Neural progenitor cell (in vitro differentiated cells): ENCODE measurements around the gene TOR1A. TPM values are rescaled to one million over a fixed set of nuclear protein-coding genes. Genes with fewer than 3 reads are reported as not detected.
"Not testable (repeated sequence)": the region's sequence is repeated elsewhere in the genome, so short reads cannot be mapped to it uniquely, and the experiment has no call there.

Experiments
- DNase-seq: peaks from one replicate; pipeline ENCODE4 v3.0.0-alpha.2; 2016; ENCODE audit warnings: low spot score
- H2AFZ ChIP-seq: fragments of 200-600 bp; sonication (generic); replicated peaks from 2 replicates; pipeline ENCODE4 v1.6.1; 2016; ENCODE audit warnings: antibody characterized with exemption
- H3F3A ChIP-seq: fragments of 200-600 bp; sonication (generic); 2 replicates; pipeline ENCODE4 v1.6.1; 2016; ENCODE audit warnings: antibody characterized with exemption, low read depth
- H3K27ac ChIP-seq: fragments of 200-600 bp; sonication (generic); 2 replicates; pipeline ENCODE4 v1.5.1; 2016; ENCODE audit warnings: mild to moderate bottlenecking
- H3K27me3 ChIP-seq: fragments of 200-600 bp; sonication (generic); 2 replicates; pipeline ENCODE4 v1.6.1; 2016; ENCODE audit warnings: mild to moderate bottlenecking, moderate library complexity
- H3K36me3 ChIP-seq: fragments of 200-600 bp; sonication (generic); 2 replicates; pipeline ENCODE4 v1.5.1; 2016
- H3K4me1 ChIP-seq: fragments of 200-600 bp; sonication (generic); 2 replicates; pipeline ENCODE4 v1.6.1; 2016; ENCODE audit warnings: mixed run types
- H3K4me2 ChIP-seq: fragments of 200-600 bp; sonication (generic); 2 replicates; pipeline ENCODE4 v1.6.1; 2016
- H3K4me3 ChIP-seq: fragments of 200-600 bp; sonication (generic); 2 replicates; pipeline ENCODE4 v1.5.1; 2016
- H3K79me2 ChIP-seq: fragments of 200-600 bp; sonication (generic); 2 replicates; pipeline ENCODE4 v1.6.1; 2016; ENCODE audit warnings: low read depth
- H3K9ac ChIP-seq: fragments of 200-600 bp; sonication (generic); 2 replicates; pipeline ENCODE4 v1.6.1; 2016
- H3K9me3 ChIP-seq: fragments of 200-600 bp; sonication (generic); 2 replicates; pipeline ENCODE4 v1.5.1; 2016; ENCODE audit warnings: low read depth
- H4K20me1 ChIP-seq: fragments of 200-600 bp; sonication (generic); 2 replicates; pipeline ENCODE4 v1.6.1; 2016; ENCODE audit warnings: low read depth
- H3K27ac Mint-ChIP-seq: 3 replicates; pipeline ENCODE4 v1.8.0; 2021; ENCODE audit warnings: mixed read lengths
- H3K27me3 Mint-ChIP-seq: 2 replicates; pipeline ENCODE4 v1.8.0; 2022; ENCODE audit warnings: low read depth, mild to moderate bottlenecking, inconsistent platforms, moderate library complexity, mixed read lengths; ENCODE audit not compliant: insufficient read depth
- H3K36me3 Mint-ChIP-seq: 3 replicates; pipeline ENCODE4 v1.8.0; 2021; ENCODE audit warnings: mixed read lengths
- H3K4me1 Mint-ChIP-seq: 3 replicates; pipeline ENCODE4 v1.8.0; 2021; ENCODE audit warnings: mixed read lengths
- H3K4me3 Mint-ChIP-seq: 3 replicates; pipeline ENCODE4 v1.8.0; 2021; ENCODE audit warnings: mild to moderate bottlenecking, moderate library complexity, mixed read lengths
- H3K9me3 Mint-ChIP-seq: 3 replicates; pipeline ENCODE4 v1.8.0; 2020; ENCODE audit warnings: mixed read lengths
- CTCF ChIP-seq: fragments of 200-600 bp; sonication (generic); IDR thresholded peaks from 2 replicates; pipeline ENCODE4 v1.5.1; 2017; ENCODE audit warnings: antibody characterized with exemption, mild to moderate bottlenecking
- EZH2 ChIP-seq: fragments of 200-600 bp; sonication (generic); IDR thresholded peaks from 2 replicates; pipeline ENCODE4 v1.6.1; 2017; ENCODE audit warnings: antibody characterized with exemption, mild to moderate bottlenecking, moderate library complexity
- EZH2phosphoT487 ChIP-seq: fragments of 200-600 bp; sonication (generic); IDR thresholded peaks from 2 replicates; pipeline ENCODE4 v1.6.1; 2017; ENCODE audit warnings: antibody characterized with exemption
- total RNA-seq: library from RNA; depleted of rRNA; stranded (reverse); fragments of >200 nt; gene quantifications from 2 replicates; pipeline ENCODE4 v1.2.3, GENCODE V29; 2015; ENCODE audit warnings: low replicate concordance

The TOR1A gene
- total RNA-seq, 1 donor from 2014 or later, result 39.6 TPM

DNA sequence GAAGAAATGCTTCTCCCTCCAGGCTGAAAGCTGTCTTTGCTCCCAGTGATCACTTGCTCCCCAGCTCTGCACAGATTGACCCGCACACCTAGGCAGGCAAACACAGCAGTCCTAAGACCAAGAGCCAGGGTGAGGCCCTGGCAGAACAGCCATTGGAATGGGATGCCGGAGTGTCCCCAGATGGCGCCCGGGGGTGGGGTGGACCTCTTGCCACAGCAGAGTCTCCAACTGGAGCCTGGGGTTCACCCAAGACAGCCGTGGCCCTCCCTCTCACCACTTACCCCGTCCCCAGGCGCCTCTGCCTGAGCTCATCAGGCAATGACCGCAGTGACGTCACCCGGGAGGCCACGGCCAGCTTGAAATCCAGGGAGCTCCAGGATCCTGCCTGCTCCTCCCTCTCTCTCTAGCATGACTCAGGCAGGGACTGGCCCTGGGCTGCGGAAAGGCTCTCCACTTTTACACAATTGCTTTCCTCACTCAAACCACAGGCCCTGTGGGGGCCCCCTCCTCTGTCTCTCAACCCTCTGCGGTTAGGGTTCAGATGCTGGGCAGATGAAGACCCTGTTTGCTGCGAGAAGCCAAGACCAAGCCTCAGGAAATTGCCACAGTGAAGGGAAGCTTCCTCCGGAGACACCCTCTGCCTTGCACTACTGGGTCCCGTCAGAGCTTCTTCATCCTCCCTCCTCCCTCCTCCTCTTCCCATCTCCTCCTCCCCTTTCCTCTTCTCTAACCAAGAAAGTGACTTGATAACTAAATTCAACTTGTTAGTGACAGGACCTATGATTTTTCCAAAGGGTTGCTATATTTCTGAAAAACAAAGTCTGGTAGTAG is 46.8 kb downstream of the TOR1A start:
- H2AFZ ChIP-seq, result peak overlapping the region; percentile 63
- no peak overlapping the region for H3K9ac ChIP-seq

DNA sequence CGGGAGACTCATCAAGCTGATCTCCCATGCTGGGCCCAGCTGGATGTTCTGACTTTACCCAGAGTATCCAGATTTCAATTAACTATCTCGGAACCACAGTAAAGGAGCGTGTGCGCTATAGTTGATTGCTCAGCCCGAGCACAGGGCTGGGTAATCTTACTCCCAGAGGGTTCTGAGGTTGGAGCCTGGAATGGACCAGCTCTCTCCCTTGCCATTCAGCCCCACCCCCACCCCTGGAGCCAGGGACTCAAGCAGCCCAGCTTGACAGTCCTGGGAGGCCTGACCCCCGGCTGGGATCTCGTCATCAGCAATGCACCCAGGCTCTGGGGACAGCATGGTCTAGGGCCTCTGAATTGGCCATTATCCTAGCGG is 47.4 kb downstream of the TOR1A start:
- Histone ChIP-seq H2AFZ (no peak overlapping the region), H3K4me2 (no peak overlapping the region), H3K79me2 (no peaks in the 10 kb centered on the region), H3K36me3 (no peaks in the 10 kb centered on the region), H3K27me3 (no peaks in the 10 kb centered on the region), H3K4me3 (no peak overlapping the region), H3F3A (no peaks in the 10 kb centered on the region), H4K20me1 (no peaks in the 10 kb centered on the region), H3K27ac (no peak overlapping the region), H3K9me3 (no peaks in the 10 kb centered on the region), H3K4me1 (peaks cover 9% of the 10 kb centered on the region), H3K9ac (no peak overlapping the region)
- no peak overlapping the region for H3K27ac Mint-ChIP-seq
- H3K9me3 Mint-ChIP-seq, result no peaks in the 10 kb centered on the region
- H3K36me3 Mint-ChIP-seq, result no peaks in the 10 kb centered on the region
- H3K27me3 Mint-ChIP-seq, result peaks cover 10% of the 10 kb centered on the region
- DNase-seq, result no peak
- TF ChIP-seq EZH2, result no peak
- TF ChIP-seq EZH2phosphoT487, result no peak
- no peak for TF ChIP-seq CTCF
- H3K4me1 Mint-ChIP-seq, result peaks cover 7% of the 10 kb centered on the region
- no peak overlapping the region for H3K4me3 Mint-ChIP-seq

More for the DNA sequence above, 46.8 kb downstream of the TOR1A start:
- peaks cover 10% of the 10 kb centered on the region for H3K27me3 Mint-ChIP-seq
- H3K27ac Mint-ChIP-seq, result no peak overlapping the region
- Histone ChIP-seq H3K4me3 (no peak overlapping the region), H3K9me3 (no peaks in the 10 kb centered on the region), H3K4me1 (peaks cover 9% of the 10 kb centered on the region), H3K27me3 (no peaks in the 10 kb centered on the region), H3K4me2 (no peak overlapping the region), H4K20me1 (no peaks in the 10 kb centered on the region), H3K27ac (no peak overlapping the region), H3K36me3 (no peaks in the 10 kb centered on the region), H3F3A (no peaks in the 10 kb centered on the region), H3K79me2 (no peaks in the 10 kb centered on the region)
- H3K36me3 Mint-ChIP-seq, result no peaks in the 10 kb centered on the region
- TF ChIP-seq EZH2 (no peak), CTCF (no peak), EZH2phosphoT487 (no peak)
- H3K9me3 Mint-ChIP-seq, result no peaks in the 10 kb centered on the region
- peaks cover 7% of the 10 kb centered on the region for H3K4me1 Mint-ChIP-seq
- H3K4me3 Mint-ChIP-seq, result no peak overlapping the region
- DNase-seq, result peak; percentile 47

- H3K4me2 ChIP-seq, DNase-seq, H3K4me1 Mint-ChIP-seq, H3K36me3 ChIP-seq, H2AFZ ChIP-seq, H3K27me3 ChIP-seq, H3K36me3 Mint-ChIP-seq, H3K4me1 ChIP-seq, H3K79me2 ChIP-seq, H3K9ac ChIP-seq, H4K20me1 ChIP-seq, H3K4me3 ChIP-seq, H3F3A ChIP-seq, H3K27ac Mint-ChIP-seq, H3K9me3 ChIP-seq, H3K4me3 Mint-ChIP-seq, H3K9me3 Mint-ChIP-seq, H3K27ac ChIP-seq: not testable (repeated sequence)
- peaks cover 10% of the 10 kb centered on the region for H3K27me3 Mint-ChIP-seq
Observed at GRCh38 chr9:129776096-129776495, 47.8 kb downstream of the TOR1A start.

GRCh38 chr9:129775448-129775798 is 48.5 kb downstream of the TOR1A start:
- H3K27ac Mint-ChIP-seq, result no peak overlapping the region
- no peak overlapping the region for H3K4me3 ChIP-seq
- no peaks in the 10 kb centered on the region for H3K27me3 ChIP-seq
- H3K27ac ChIP-seq, result no peak overlapping the region
- TF ChIP-seq CTCF (no peak), EZH2phosphoT487 (no peak), EZH2 (no peak)
- H3K27me3 Mint-ChIP-seq, result peaks cover 8% of the 10 kb centered on the region
- H3K4me1 ChIP-seq, result peaks cover 9% of the 10 kb centered on the region
- no peak for DNase-seq
- H3K4me3 Mint-ChIP-seq, result no peak overlapping the region
- no peaks in the 10 kb centered on the region for H3K9me3 ChIP-seq
- H3K9ac ChIP-seq, result no peak overlapping the region
- no peak overlapping the region for H2AFZ ChIP-seq
- no peaks in the 10 kb centered on the region for H3F3A ChIP-seq
- H3K9me3 Mint-ChIP-seq, result no peaks in the 10 kb centered on the region
- H3K36me3 ChIP-seq, result no peaks in the 10 kb centered on the region
- no peak overlapping the region for H3K4me2 ChIP-seq
- H4K20me1 ChIP-seq, result no peaks in the 10 kb centered on the region
- peaks cover 7% of the 10 kb centered on the region for H3K4me1 Mint-ChIP-seq
- H3K79me2 ChIP-seq, result no peaks in the 10 kb centered on the region
- H3K36me3 Mint-ChIP-seq, result no peaks in the 10 kb centered on the region
